Cortex of kidney (tissue), 1 donor: ENCODE measurements around the gene PAK5.

Experiments used
- DNase-seq: peaks from one replicate; lab custom pipeline; 2025; lab: John Stamatoyannopoulos, UW

The PAK5 gene

DNA sequence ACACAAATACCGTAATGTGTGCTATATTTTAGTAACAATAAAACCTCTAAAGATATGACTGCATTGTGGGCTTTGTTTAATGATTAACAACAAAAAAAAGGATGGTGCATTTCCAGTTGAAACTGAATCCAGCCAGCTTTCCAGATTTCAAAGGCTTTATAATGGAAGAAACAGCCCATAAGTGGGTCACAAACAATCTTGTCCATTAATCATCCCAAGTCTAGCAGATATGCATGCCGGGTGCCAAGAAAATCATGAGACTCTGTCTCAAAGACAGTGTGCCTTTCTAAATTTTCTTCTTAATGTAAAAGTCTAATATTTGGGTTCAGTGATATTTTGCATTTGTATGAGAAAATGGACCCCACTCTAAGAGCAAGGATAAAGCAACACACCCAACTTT is 345.1 kb downstream of the PAK5 start:
- no peak for DNase-seq

DNA sequence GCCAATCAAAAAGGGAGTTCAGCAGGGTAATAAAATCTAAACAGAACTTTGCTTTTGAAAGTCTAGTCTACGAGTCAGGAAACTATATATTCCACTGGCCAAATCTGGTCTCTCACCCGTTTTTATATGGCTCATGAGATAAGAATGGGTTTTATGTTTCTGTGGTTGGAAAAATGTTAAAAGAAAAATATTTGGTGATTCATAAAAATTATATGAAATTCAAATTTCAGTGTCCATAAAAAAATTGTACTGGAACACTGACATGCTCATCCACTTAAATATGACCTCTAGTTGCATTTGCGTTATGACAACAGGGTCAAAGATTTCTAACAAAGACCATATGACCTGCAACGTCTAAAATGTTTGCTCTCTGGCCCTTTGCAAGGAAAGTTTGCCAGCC is 346.8 kb downstream of the PAK5 start:
- no peak for DNase-seq

DNA sequence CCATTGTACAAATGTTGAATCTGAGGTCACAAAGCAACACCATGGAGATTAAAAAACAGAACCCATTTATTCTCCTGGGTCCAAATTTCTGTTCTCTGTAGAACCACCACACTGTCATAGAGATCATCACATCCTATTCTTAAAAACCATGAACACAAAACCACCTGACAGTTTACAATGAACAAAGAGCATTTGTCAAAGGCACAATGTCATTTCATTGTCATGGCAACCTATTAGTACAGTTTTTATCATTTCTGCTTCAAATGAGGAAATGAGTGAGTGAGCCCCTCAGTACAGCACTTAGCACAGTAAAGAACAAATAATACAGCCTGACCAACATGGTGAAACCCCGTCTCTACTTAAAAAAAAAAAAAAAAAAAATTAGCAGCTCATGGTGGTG is 347.6 kb downstream of the PAK5 start:
- DNase-seq, result no peak

DNA sequence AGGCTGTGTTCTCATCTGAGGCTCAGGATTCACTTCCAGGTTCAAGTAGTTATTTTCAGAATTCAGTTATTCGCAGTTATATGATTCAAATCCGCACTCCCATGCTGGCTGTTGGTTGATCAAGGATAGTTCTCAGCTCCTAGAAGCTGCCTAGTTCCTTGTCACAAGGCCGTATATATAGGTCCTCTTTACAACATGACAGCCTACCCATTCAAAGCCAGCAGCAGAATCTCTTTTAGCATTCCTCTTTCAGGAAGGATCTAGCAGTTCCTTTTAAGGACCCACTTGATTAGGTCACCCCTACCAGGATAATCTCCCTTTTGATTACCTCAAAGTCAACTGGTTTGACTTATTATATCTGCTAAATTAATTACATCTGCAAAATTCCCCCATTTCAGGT is 348.2 kb downstream of the PAK5 start:
- no peak for DNase-seq

GRCh38 chr20:9490161-9490560 is 348.7 kb downstream of the PAK5 start:
- DNase-seq, result no peak

- no peak for DNase-seq
These were observed 350.8 kb downstream of the PAK5 start for GRCh38 chr20:9488063-9488462.
